PC-3 (cell line): Measurements from ENCODE around the gene GALNT14. TPM values are rescaled to one million over a fixed set of nuclear protein-coding genes. Genes with fewer than 3 reads are reported as not detected.

Source experiments
- ATAC-seq: fragments of 200-7000 bp; cut with Tn5 transposase; 2 replicates; pipeline ENCODE4 v1.9.1; 2020; ENCODE audit warnings: mild to moderate bottlenecking, moderate library complexity
- BruUV-seq: library from RNA; stranded (reverse); fragments of 400-500 nt; replicated peaks from 2 replicates; lab custom pipeline; 2021; lab: Mats Ljungman, UMichigan
- CTCF ChIA-PET: fragments of 300-600 bp; sonication (Branson Sonifier 250); formaldehyde crosslinking; loops from one replicate; lab custom pipeline; 2022; ENCODE audit warnings: antibody characterized with exemption; lab: Charles Lee
- POLR2A ChIA-PET: fragments of 300-600 bp; sonication (Branson Sonifier 250); formaldehyde crosslinking; loops from one replicate; lab custom pipeline; 2022; ENCODE audit warnings: antibody characterized with exemption; ENCODE audit not compliant: unreplicated experiment; lab: Charles Lee
- DNase-seq: peaks from one replicate; pipeline ENCODE4 v3.0.0-alpha.2; 2015
- H2AFZ ChIP-seq: fragments of 300-600 bp; sonication (generic); 2 replicates; pipeline ENCODE4 v1.6.0; 2016; ENCODE audit warnings: antibody characterized with exemption, low read length
- H3F3A ChIP-seq: fragments of 300-600 bp; sonication (generic); one replicate; pipeline ENCODE4 v1.6.0; 2017; ENCODE audit warnings: antibody characterized with exemption, low read length, control low read depth, mild to moderate bottlenecking; ENCODE audit not compliant: unreplicated experiment
- H3K27ac ChIP-seq: fragments of 300-600 bp; sonication (generic); 2 replicates; pipeline ENCODE4 v1.5.1; 2016; ENCODE audit warnings: mild to moderate bottlenecking, low read length
- H3K27me3 ChIP-seq: fragments of 300-600 bp; sonication (generic); 2 replicates; pipeline ENCODE4 v1.6.1; 2016; ENCODE audit warnings: low read length, mixed read lengths
- H3K36me3 ChIP-seq: fragments of 300-600 bp; sonication (generic); 2 replicates; pipeline ENCODE4 v1.6.1; 2016; ENCODE audit warnings: low read depth, mixed run types, low read length, mixed read lengths
- H3K4me1 ChIP-seq: fragments of 300-600 bp; sonication (generic); 2 replicates; pipeline ENCODE4 v1.5.1; 2016; ENCODE audit warnings: low read length; ENCODE audit not compliant: insufficient read depth
- H3K4me2 ChIP-seq: fragments of 300-600 bp; sonication (generic); 2 replicates; pipeline ENCODE4 v1.6.0; 2016; ENCODE audit warnings: low read length
- H3K4me3 ChIP-seq: fragments of 300-600 bp; sonication (generic); 2 replicates; pipeline ENCODE4 v1.5.1; 2016; ENCODE audit warnings: mild to moderate bottlenecking, low read length, mixed read lengths
- H3K79me2 ChIP-seq: fragments of 300-600 bp; sonication (generic); 2 replicates; pipeline ENCODE4 v1.6.1; 2017; ENCODE audit warnings: low read length, mixed read lengths
- H3K9ac ChIP-seq: fragments of 300-600 bp; sonication (generic); 2 replicates; pipeline ENCODE4 v1.6.0; 2016; ENCODE audit warnings: mild to moderate bottlenecking, low read length
- H3K9me2 ChIP-seq: fragments of 300-600 bp; sonication (generic); replicated peaks from 2 replicates; pipeline ENCODE4 v1.6.1; 2016; ENCODE audit warnings: mixed run types, low read length, mixed read lengths
- H3K9me3 ChIP-seq: fragments of 300-600 bp; sonication (generic); 2 replicates; pipeline ENCODE4 v1.6.1; 2016; ENCODE audit warnings: low read length, mixed read lengths
- H4K20me1 ChIP-seq: fragments of 300-600 bp; sonication (generic); 2 replicates; pipeline ENCODE4 v1.6.1; 2016; ENCODE audit warnings: low read length, mixed read lengths
- CTCF ChIP-seq: fragments of 300-600 bp; sonication (generic); conservative IDR thresholded peaks from 2 replicates; pipeline ENCODE4 v1.5.1; 2017; ENCODE audit warnings: antibody characterized with exemption, low read depth, mild to moderate bottlenecking, low read length
- EZH2 ChIP-seq: fragments of 300-600 bp; sonication (generic); IDR thresholded peaks from one replicate; pipeline ENCODE4 v1.6.1; 2017; ENCODE audit warnings: antibody characterized with exemption, mild to moderate bottlenecking, low read length; ENCODE audit not compliant: unreplicated experiment
- EZH2phosphoT487 ChIP-seq: fragments of 300-600 bp; sonication (generic); IDR thresholded peaks from 2 replicates; pipeline ENCODE4 v1.6.1; 2018; ENCODE audit warnings: mild to moderate bottlenecking, antibody characterized with exemption, low read length, borderline replicate concordance
- intact Hi-C: fragments of 100-400 bp; cut with micrococcal nuclease; formaldehyde crosslinking; loops from 2 replicates; pipeline ENCODE4 v1.9.0; 2023
- total RNA-seq: library from RNA; depleted of rRNA; stranded (reverse); fragments of >200 nt; gene quantifications from 2 replicates; pipeline ENCODE4 v1.2.3, GENCODE V29; 2014

Gene GALNT14
- total RNA-seq, 1 experiment from 2014 or later, result 10.2 TPM

- intact Hi-C loops, result no loop called here
- Histone ChIP-seq H3K9me2 (no peaks in the 10 kb centered on the region), H3K9me3 (no peaks in the 10 kb centered on the region), H4K20me1 (no peaks in the 10 kb centered on the region), H3K4me2 (peak overlapping the region; percentile 42), H3K27ac (no peak overlapping the region), H2AFZ (no peak overlapping the region), H3K4me1 (peaks cover 27% of the 10 kb centered on the region), H3F3A (no peaks in the 10 kb centered on the region), H3K27me3 (no peaks in the 10 kb centered on the region; the same call in 1 of the 2 replicates), H3K36me3 (no peaks in the 10 kb centered on the region), H3K79me2 (no peaks in the 10 kb centered on the region), H3K4me3 (no peak overlapping the region), H3K9ac (no peak overlapping the region)
- DNase-seq (no peak), ATAC-seq (peak; percentile 45; the same call in 1 of the 2 replicates)
- no TSS peak for BruUV-seq
- TF ChIP-seq EZH2phosphoT487 (no peak), EZH2 (no peak), CTCF (no peak)
- POLR2A ChIA-PET, result no interaction called here
- CTCF ChIA-PET, result no interaction called here
These were observed 56.2 kb downstream of the GALNT14 start for GRCh38 chr2:31082002-31082401.

GRCh38 chr2:31081492-31081891 lies 56.7 kb downstream of the GALNT14 start:
- ATAC-seq, result peak; percentile 77
- CTCF ChIA-PET, result no interaction called here

More at GRCh38 chr2:31081492-31081891, 56.7 kb downstream of the GALNT14 start:
- Histone ChIP-seq H4K20me1 (no peaks in the 10 kb centered on the region), H3K9me2 (no peaks in the 10 kb centered on the region), H2AFZ (no peak overlapping the region), H3K79me2 (no peaks in the 10 kb centered on the region), H3K4me2 (peak overlapping the region; percentile 42), H3K9me3 (no peaks in the 10 kb centered on the region), H3K27me3 (no peaks in the 10 kb centered on the region), H3K4me3 (no peak overlapping the region), H3K4me1 (peaks cover 27% of the 10 kb centered on the region), H3F3A (no peaks in the 10 kb centered on the region), H3K9ac (no peak overlapping the region), H3K36me3 (no peaks in the 10 kb centered on the region), H3K27ac (peak overlapping the region; percentile 19; the same call in 1 of the 2 replicates)
- BruUV-seq, result no TSS peak
- intact Hi-C loops, result no loop called here
- DNase-seq, result peak; percentile 64
- no peak for TF ChIP-seq EZH2phosphoT487
- no peak for TF ChIP-seq CTCF
- no peak for TF ChIP-seq EZH2
- POLR2A ChIA-PET, result no interaction called here
